Hepatocyte (in vitro differentiated cells): ENCODE results near the gene RHOA. TPM values are rescaled to one million over a fixed set of nuclear protein-coding genes. Genes with fewer than 3 reads are reported as not detected.

Source experiments
- DNase-seq: peaks from one replicate; pipeline ENCODE4 v3.0.0-alpha.2; 2016; ENCODE audit warnings: low spot score
- H2AFZ ChIP-seq: fragments of 200-600 bp; sonication (generic); 2 replicates; pipeline ENCODE4 v1.6.0; 2016; ENCODE audit warnings: antibody characterized with exemption, mild to moderate bottlenecking
- H3K27ac ChIP-seq: fragments of 200-600 bp; sonication (generic); 2 replicates; pipeline ENCODE4 v1.5.1; 2016; ENCODE audit warnings: mild to moderate bottlenecking
- H3K27me3 ChIP-seq: fragments of 200-600 bp; sonication (generic); 2 replicates; pipeline ENCODE4 v1.6.1; 2016
- H3K36me3 ChIP-seq: fragments of 200-600 bp; sonication (generic); replicated peaks from 2 replicates; pipeline ENCODE4 v1.5.1; 2016; ENCODE audit warnings: low read depth; ENCODE audit not compliant: insufficient read depth
- H3K4me1 ChIP-seq: fragments of 200-600 bp; sonication (generic); 2 replicates; pipeline ENCODE4 v1.5.1; 2016; ENCODE audit warnings: mild to moderate bottlenecking, moderate library complexity; ENCODE audit not compliant: insufficient read depth
- H3K4me2 ChIP-seq: fragments of 200-600 bp; sonication (generic); 2 replicates; pipeline ENCODE4 v1.6.0; 2016
- H3K4me3 ChIP-seq: fragments of 200-600 bp; sonication (generic); 2 replicates; pipeline ENCODE4 v1.5.1; 2016; ENCODE audit warnings: mild to moderate bottlenecking
- H3K79me2 ChIP-seq: fragments of 200-600 bp; sonication (generic); 2 replicates; pipeline ENCODE4 v1.6.0; 2017; ENCODE audit warnings: mild to moderate bottlenecking
- H3K9me2 ChIP-seq: fragments of 200-600 bp; sonication (generic); replicated peaks from 2 replicates; pipeline ENCODE4 v1.6.0; 2017; ENCODE audit warnings: mild to moderate bottlenecking; ENCODE audit not compliant: insufficient read depth
- H3K9me3 ChIP-seq: fragments of 200-600 bp; sonication (generic); 2 replicates; pipeline ENCODE4 v1.5.1; 2016; ENCODE audit warnings: low read depth, mild to moderate bottlenecking
- H4K20me1 ChIP-seq: fragments of 200-600 bp; sonication (generic); 2 replicates; pipeline ENCODE4 v1.6.0; 2016; ENCODE audit warnings: mild to moderate bottlenecking; ENCODE audit not compliant: insufficient read depth, poor library complexity, severe bottlenecking
- EZH2 ChIP-seq: fragments of 200-600 bp; sonication (generic); IDR thresholded peaks from 2 replicates; pipeline ENCODE4 v1.6.1; 2016; ENCODE audit warnings: antibody characterized with exemption, mild to moderate bottlenecking, borderline replicate concordance
- EZH2phosphoT487 ChIP-seq: fragments of 200-600 bp; sonication (generic); IDR thresholded peaks from one replicate; pipeline ENCODE4 v1.6.1; 2018; ENCODE audit warnings: antibody characterized with exemption, mild to moderate bottlenecking, low read depth, moderate library complexity; ENCODE audit not compliant: unreplicated experiment, severe bottlenecking
- WGBS: methylation state at CpG from one replicate; pipeline ENCODE4 v1.1.6; 2016; ENCODE audit warnings: low lambda C conversion rate; ENCODE audit errors: missing lambda C conversion rate; 5-methylcytosine and 5-hydroxymethylcytosine counted together
- polyA plus RNA-seq: library from polyadenylated mRNA; unstranded; fragments of >200 nt; fragmentation: Nextera tagmentation; extraction: Ambion mirVana; gene quantifications from 2 replicates; pipeline ENCODE4 v1.2.1, GENCODE V29; 2016
- total RNA-seq: library from RNA; depleted of rRNA; stranded (reverse); fragments of >200 nt; gene quantifications from 2 replicates; pipeline ENCODE4 v1.2.3, GENCODE V29; 2014
- TF ChIP-seq, protein P1 (sequence below): fragments of 200-600 bp; sonication (generic); IDR thresholded peaks from 2 replicates; pipeline ENCODE4 v1.5.1; 2016; ENCODE audit warnings: antibody characterized with exemption, mild to moderate bottlenecking; ENCODE audit not compliant: poor library complexity

RHOA gene
- total and polyA plus RNA-seq, 2 experiments from 2014 or later, result 392 to 434 TPM

DNA sequence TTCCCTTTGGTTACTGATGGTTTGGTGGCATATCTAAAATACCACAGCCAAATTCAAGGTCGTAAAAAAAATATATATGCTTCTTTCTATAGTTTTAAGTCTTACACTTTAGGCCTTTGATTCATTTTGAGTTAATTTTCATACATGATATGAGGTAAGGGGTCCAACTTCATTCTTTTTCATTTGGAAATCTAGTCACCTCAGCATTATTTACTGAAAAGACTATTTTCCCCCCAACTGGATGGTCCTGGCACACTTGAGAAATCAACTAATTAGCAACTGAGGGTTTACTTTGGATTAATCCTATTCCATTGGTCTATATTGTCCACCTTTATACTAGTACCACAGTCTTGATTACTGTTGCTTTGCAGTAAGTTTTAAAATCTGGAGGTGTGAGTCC lies 26.2 kb downstream of the RHOA start:
- H3K9me2 ChIP-seq, result no peaks in the 10 kb centered on the region
- TF ChIP-seq EZH2phosphoT487, result no peak
- TF ChIP-seq, protein P1, sequence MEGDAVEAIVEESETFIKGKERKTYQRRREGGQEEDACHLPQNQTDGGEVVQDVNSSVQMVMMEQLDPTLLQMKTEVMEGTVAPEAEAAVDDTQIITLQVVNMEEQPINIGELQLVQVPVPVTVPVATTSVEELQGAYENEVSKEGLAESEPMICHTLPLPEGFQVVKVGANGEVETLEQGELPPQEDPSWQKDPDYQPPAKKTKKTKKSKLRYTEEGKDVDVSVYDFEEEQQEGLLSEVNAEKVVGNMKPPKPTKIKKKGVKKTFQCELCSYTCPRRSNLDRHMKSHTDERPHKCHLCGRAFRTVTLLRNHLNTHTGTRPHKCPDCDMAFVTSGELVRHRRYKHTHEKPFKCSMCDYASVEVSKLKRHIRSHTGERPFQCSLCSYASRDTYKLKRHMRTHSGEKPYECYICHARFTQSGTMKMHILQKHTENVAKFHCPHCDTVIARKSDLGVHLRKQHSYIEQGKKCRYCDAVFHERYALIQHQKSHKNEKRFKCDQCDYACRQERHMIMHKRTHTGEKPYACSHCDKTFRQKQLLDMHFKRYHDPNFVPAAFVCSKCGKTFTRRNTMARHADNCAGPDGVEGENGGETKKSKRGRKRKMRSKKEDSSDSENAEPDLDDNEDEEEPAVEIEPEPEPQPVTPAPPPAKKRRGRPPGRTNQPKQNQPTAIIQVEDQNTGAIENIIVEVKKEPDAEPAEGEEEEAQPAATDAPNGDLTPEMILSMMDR, result no peak
- TF ChIP-seq EZH2, result no peak
- no peaks in the 10 kb centered on the region for H3K9me3 ChIP-seq
- H3K4me3 ChIP-seq, result no peak overlapping the region
- H2AFZ ChIP-seq, result no peak overlapping the region
- no peaks in the 10 kb centered on the region for H3K27me3 ChIP-seq
- H3K36me3 ChIP-seq, result no peaks in the 10 kb centered on the region
- DNase-seq, result no peak
- H3K27ac ChIP-seq, result no peak overlapping the region
- H3K4me1 ChIP-seq, result no peaks in the 10 kb centered on the region
- peaks cover 100% of the 10 kb centered on the region for H3K79me2 ChIP-seq
- no peak overlapping the region for H3K4me2 ChIP-seq
- H4K20me1 ChIP-seq, result peaks cover 99% of the 10 kb centered on the region
- WGBS, result 97% methylated on average over 1 of the region's 1 CpG

DNA sequence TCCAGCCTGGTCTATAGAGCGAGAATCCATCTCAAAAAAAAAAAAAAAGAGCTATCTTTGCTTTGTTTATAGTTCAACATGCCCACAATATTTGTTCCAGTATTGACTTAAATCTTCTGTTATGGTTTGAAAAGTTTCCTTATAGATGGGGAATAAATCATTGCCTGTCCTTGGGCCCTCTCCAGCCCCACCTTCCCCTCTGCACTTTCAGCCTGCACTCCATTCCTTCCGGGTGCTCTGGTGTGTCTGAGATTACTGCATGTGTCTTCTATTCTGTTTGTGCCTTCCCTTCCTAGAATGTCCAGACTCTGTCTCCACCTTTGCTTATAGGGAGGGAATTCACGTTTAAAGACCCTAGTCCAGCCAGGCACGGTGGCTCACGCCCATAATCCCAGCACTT lies 28.4 kb downstream of the RHOA start:
- no peak for TF ChIP-seq EZH2phosphoT487
- no peak for TF ChIP-seq EZH2
- TF ChIP-seq, protein P1, result no peak
- no peaks in the 10 kb centered on the region for H3K9me3 ChIP-seq
- no peak overlapping the region for H3K4me3 ChIP-seq
- DNase-seq, result no peak
- no peaks in the 10 kb centered on the region for H3K4me1 ChIP-seq
- no peaks in the 10 kb centered on the region for H3K36me3 ChIP-seq
- H3K79me2 ChIP-seq, result peaks cover 100% of the 10 kb centered on the region
- no peak overlapping the region for H3K27ac ChIP-seq
- H4K20me1 ChIP-seq, result peaks cover 98% of the 10 kb centered on the region
- no peaks in the 10 kb centered on the region for H3K27me3 ChIP-seq
- no peak overlapping the region for H2AFZ ChIP-seq
- 78% methylated on average over 5 of the region's 5 CpGs for WGBS
- no peak overlapping the region for H3K4me2 ChIP-seq
- no peaks in the 10 kb centered on the region for H3K9me2 ChIP-seq

DNA sequence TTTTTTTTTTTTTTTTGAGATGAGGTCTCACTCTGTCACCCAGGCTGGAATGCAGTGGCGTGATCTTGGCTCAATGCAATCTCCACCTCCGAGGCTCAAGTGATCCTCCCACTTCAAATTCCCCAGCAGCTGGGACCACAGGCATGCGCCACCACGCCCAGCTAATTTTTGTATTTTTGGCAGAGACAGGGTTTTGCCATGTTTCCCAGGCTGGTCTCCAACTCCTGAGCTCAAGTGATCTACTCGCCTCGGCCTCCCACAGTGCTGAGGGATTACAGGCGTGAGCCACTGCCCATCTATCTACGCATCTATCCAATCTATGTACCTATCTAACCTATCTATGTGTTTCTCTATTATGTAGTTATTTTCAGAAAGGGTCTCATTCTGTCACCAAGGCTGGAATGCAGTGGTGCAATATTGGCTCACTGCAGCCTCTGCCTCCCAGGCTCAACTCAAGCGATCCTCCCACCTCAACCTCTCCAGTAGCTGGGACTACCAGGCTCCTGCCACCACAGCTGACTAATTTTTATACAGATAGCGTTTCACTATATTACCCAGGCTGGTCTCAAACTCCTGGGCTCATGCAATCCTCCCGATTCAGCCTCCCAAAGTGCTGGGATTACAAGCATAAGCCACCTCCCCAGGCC lies 33.4 kb downstream of the RHOA start:
- H3K27ac ChIP-seq, result no peak overlapping the region

More for the DNA sequence above, 33.4 kb downstream of the RHOA start:
- TF ChIP-seq EZH2phosphoT487 (no peak), EZH2 (no peak)
- TF ChIP-seq, protein P1, result no peak
- Histone ChIP-seq H3K4me3 (no peak overlapping the region), H3K4me1 (no peaks in the 10 kb centered on the region), H3K9me2 (no peaks in the 10 kb centered on the region), H3K27me3 (no peaks in the 10 kb centered on the region), H3K79me2 (peaks cover 99% of the 10 kb centered on the region), H2AFZ (no peak overlapping the region), H4K20me1 (peaks cover 88% of the 10 kb centered on the region), H3K9me3 (no peaks in the 10 kb centered on the region), H3K4me2 (no peak overlapping the region), H3K36me3 (no peaks in the 10 kb centered on the region)
- 93% methylated on average over 11 of the region's 11 CpGs for WGBS
- DNase-seq, result no peak
